Neural cell (in vitro differentiated cells): ENCODE measurements around the gene BCAR3. TPM values are rescaled to one million over a fixed set of nuclear protein-coding genes. Genes with fewer than 3 reads are reported as not detected.

Experiments
- H2AFZ ChIP-seq: fragments of 200-600, 300-800 bp; sonication (generic), shearing (Covaris generic); 2 replicates; pipeline ENCODE4 v1.6.0; 2014; ENCODE audit warnings: low read depth, mild to moderate bottlenecking, antibody characterized with exemption, low read length, moderate library complexity
- H3F3A ChIP-seq: fragments of 200-600 bp; shearing (Covaris generic); 2 replicates; pipeline ENCODE4 v1.6.1; 2016; ENCODE audit warnings: mild to moderate bottlenecking, moderate library complexity, mixed read lengths, antibody characterized with exemption, low read length; ENCODE audit not compliant: insufficient read depth, poor library complexity, severe bottlenecking
- H3K27ac ChIP-seq: fragments of 200-600, 300-800 bp; sonication (generic), shearing (Covaris generic); 2 replicates; pipeline ENCODE4 v1.5.1; 2014; ENCODE audit warnings: mild to moderate bottlenecking, low read length, moderate library complexity
- H3K27me3 ChIP-seq: fragments of 300-800, 200-600 bp; sonication (generic), shearing (Covaris generic); 2 replicates; pipeline ENCODE4 v1.6.0; 2014; ENCODE audit warnings: mild to moderate bottlenecking, low read depth, low read length, moderate library complexity; ENCODE audit not compliant: insufficient read depth
- H3K36me3 ChIP-seq: fragments of 300-800, 200-600 bp; sonication (generic), shearing (Covaris generic); 2 replicates; pipeline ENCODE4 v1.5.1; 2014; ENCODE audit warnings: mild to moderate bottlenecking, antibody characterized with exemption, low read length, moderate library complexity; ENCODE audit not compliant: insufficient read depth
- H3K4me2 ChIP-seq: fragments of 300-800, 200-600 bp; sonication (generic), shearing (Covaris generic); 2 replicates; pipeline ENCODE4 v1.6.0; 2014; ENCODE audit warnings: mild to moderate bottlenecking, low read length
- H3K4me3 ChIP-seq: fragments of 300-800, 200-600 bp; sonication (generic), shearing (Covaris generic); 2 replicates; pipeline ENCODE4 v1.5.1; 2014; ENCODE audit warnings: mild to moderate bottlenecking, low read length, moderate library complexity
- H3K79me2 ChIP-seq: fragments of 200-600 bp; shearing (Covaris generic); replicated peaks from 2 replicates; pipeline ENCODE4 v1.6.0; 2014; ENCODE audit warnings: mild to moderate bottlenecking, low read length, moderate library complexity; ENCODE audit not compliant: insufficient read depth
- H3K9ac ChIP-seq: fragments of 300-800, 200-600 bp; sonication (generic), shearing (Covaris generic); 2 replicates; pipeline ENCODE4 v1.6.1; 2016; ENCODE audit warnings: mild to moderate bottlenecking, low read length, mixed read lengths
- H3K9me2 ChIP-seq: fragments of 200-600 bp; shearing (Covaris generic); 2 replicates; pipeline ENCODE4 v1.6.1; 2016; ENCODE audit warnings: mild to moderate bottlenecking, low read length, mixed read lengths; ENCODE audit not compliant: insufficient read depth
- H3K9me3 ChIP-seq: fragments of 200-600, 300-800 bp; sonication (generic), shearing (Covaris generic); 2 replicates; pipeline ENCODE4 v1.6.1; 2016; ENCODE audit warnings: mild to moderate bottlenecking, mixed run types, low read length, moderate library complexity, mixed read lengths
- H4K20me1 ChIP-seq: fragments of 200-600 bp; shearing (Covaris generic); 2 replicates; pipeline ENCODE4 v1.6.1; 2016; ENCODE audit warnings: mild to moderate bottlenecking, mixed run types; ENCODE audit not compliant: insufficient read depth
- CTCF ChIP-seq: fragments of 450-650 bp; IDR thresholded peaks from 2 replicates; pipeline ENCODE4 v1.5.1; 2014; ENCODE audit warnings: antibody characterized with exemption, mild to moderate bottlenecking, moderate library complexity; ENCODE audit not compliant: poor library complexity, severe bottlenecking
- EP300 ChIP-seq: fragments of 450-650 bp; conservative IDR thresholded peaks from 2 replicates; pipeline ENCODE4 v1.6.1; 2014; ENCODE audit warnings: antibody characterized with exemption, mild to moderate bottlenecking, moderate library complexity; ENCODE audit not compliant: poor library complexity, severe bottlenecking
- EZH2 ChIP-seq: fragments of 200-600, 300-800 bp; shearing (Covaris generic), sonication (generic); IDR thresholded peaks from 2 replicates; pipeline ENCODE4 v1.6.1; 2014; ENCODE audit warnings: antibody characterized with exemption, low read length, borderline replicate concordance, mild to moderate bottlenecking; ENCODE audit not compliant: insufficient read depth, poor library complexity, severe bottlenecking
- MXI1 ChIP-seq: fragments of 450-650 bp; conservative IDR thresholded peaks from 2 replicates; pipeline ENCODE4 v1.6.1; 2014; ENCODE audit warnings: antibody characterized with exemption, mild to moderate bottlenecking; ENCODE audit not compliant: poor library complexity, severe bottlenecking
- POLR2AphosphoS5 ChIP-seq: IDR thresholded peaks from 2 replicates; pipeline ENCODE4 v1.6.1; 2012
- RAD21 ChIP-seq: fragments of 450-650 bp; conservative IDR thresholded peaks from 2 replicates; pipeline ENCODE4 v1.6.1; 2014; ENCODE audit warnings: antibody characterized with exemption, mild to moderate bottlenecking, moderate library complexity
- REST ChIP-seq: IDR thresholded peaks from 2 replicates; pipeline ENCODE4 v1.6.1; 2012; ENCODE audit warnings: borderline replicate concordance
- SMC3 ChIP-seq: fragments of 450-650 bp; conservative IDR thresholded peaks from 2 replicates; pipeline ENCODE4 v1.6.1; 2014; ENCODE audit warnings: antibody characterized with exemption, mild to moderate bottlenecking, moderate library complexity; ENCODE audit not compliant: poor library complexity
- TAF1 ChIP-seq: IDR thresholded peaks from 2 replicates; pipeline ENCODE4 v1.6.1; 2012; ENCODE audit warnings: low read depth
- polyA plus RNA-seq: library from polyadenylated mRNA; depleted of rRNA; stranded (reverse); fragments of >200 nt; gene quantifications from 2 replicates; pipeline ENCODE4 v1.2.3, GENCODE V29; 2014

Gene BCAR3
- polyA plus RNA-seq, 1 donor from 2014 or later = 2.5 TPM

- no peaks in the 10 kb centered on the region for H3K27me3 ChIP-seq
- no peaks in the 10 kb centered on the region for H3K36me3 ChIP-seq
- no peak overlapping the region for H3K4me2 ChIP-seq
- no peaks in the 10 kb centered on the region for H3K9me2 ChIP-seq
- H3F3A ChIP-seq = no peaks in the 10 kb centered on the region
- no peaks in the 10 kb centered on the region for H3K9me3 ChIP-seq
- no peak overlapping the region for H2AFZ ChIP-seq
- no peak overlapping the region for H3K9ac ChIP-seq
- TF ChIP-seq RAD21 (no peak), REST (no peak), MXI1 (no peak), POLR2AphosphoS5 (no peak), CTCF (no peak), EP300 (no peak), SMC3 (no peak), EZH2 (no peak), TAF1 (no peak)
- no peaks in the 10 kb centered on the region for H4K20me1 ChIP-seq
- no peaks in the 10 kb centered on the region for H3K79me2 ChIP-seq
- H3K4me3 ChIP-seq = no peak overlapping the region
- no peak overlapping the region for H3K27ac ChIP-seq
Observed at GRCh38 chr1:93671099-93671621, 10.5 kb downstream of the BCAR3 start.

GRCh38 chr1:93670141-93670540, 11.5 kb downstream of the BCAR3 start:
- no peaks in the 10 kb centered on the region for H3F3A ChIP-seq
- no peak for TF ChIP-seq RAD21
- TF ChIP-seq EZH2 = no peak
- no peak for TF ChIP-seq MXI1
- no peak for TF ChIP-seq SMC3
- TF ChIP-seq CTCF = no peak
- TF ChIP-seq EP300 = no peak
- TF ChIP-seq TAF1 = no peak
- TF ChIP-seq POLR2AphosphoS5 = no peak
- no peak for TF ChIP-seq REST
- H3K4me2 ChIP-seq = no peak overlapping the region
- no peak overlapping the region for H3K9ac ChIP-seq
- H3K9me2 ChIP-seq = no peaks in the 10 kb centered on the region
- H2AFZ ChIP-seq = no peak overlapping the region
- H3K79me2 ChIP-seq = no peaks in the 10 kb centered on the region
- no peaks in the 10 kb centered on the region for H3K9me3 ChIP-seq
- no peaks in the 10 kb centered on the region for H3K36me3 ChIP-seq
- H4K20me1 ChIP-seq = no peaks in the 10 kb centered on the region
- H3K27me3 ChIP-seq = no peaks in the 10 kb centered on the region
- no peak overlapping the region for H3K4me3 ChIP-seq
- no peak overlapping the region for H3K27ac ChIP-seq
